HG03565 (cell line): ENCODE measurements around the gene TFG.

Experiments used
- ATAC-seq: cut with Tn5 transposase; IDR thresholded peaks from one replicate; pipeline ENCODE4 v1.9.1; 2021; ENCODE audit warnings: mild to moderate bottlenecking, moderate library complexity; ENCODE audit not compliant: unreplicated experiment

The TFG gene

DNA sequence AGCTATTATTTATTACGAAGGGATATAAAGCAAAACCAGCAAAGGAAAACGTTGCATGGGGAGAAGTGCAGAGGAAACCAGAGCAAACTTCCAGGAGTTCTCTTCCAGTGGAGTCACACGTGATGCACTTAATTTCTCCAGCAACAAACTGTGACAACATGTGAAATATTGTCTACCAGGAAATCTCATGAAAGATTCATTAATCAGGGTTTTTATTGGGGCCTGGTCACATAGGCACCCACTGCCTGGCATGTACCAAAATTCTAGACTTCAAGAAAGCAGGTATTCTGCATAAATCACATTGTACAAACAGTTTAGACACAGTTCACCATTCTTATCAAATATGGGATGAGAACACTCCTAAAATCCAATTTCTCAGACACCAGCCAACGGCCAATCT is 5.4 kb upstream of the TFG start:
- no peak for ATAC-seq

GRCh38 chr3:100706365-100706764 is 2.9 kb upstream of the TFG start:
- ATAC-seq: no peak

- no peak for ATAC-seq
Measured at GRCh38 chr3:100708644-100708988, 678 bp upstream of the TFG start.

GRCh38 chr3:100709842-100710260 is 557 bp downstream of the TFG start:
- ATAC-seq: no peak

GRCh38 chr3:100710261-100710968 is 1.1 kb downstream of the TFG start:
- peak; percentile 36 for ATAC-seq

DNA sequence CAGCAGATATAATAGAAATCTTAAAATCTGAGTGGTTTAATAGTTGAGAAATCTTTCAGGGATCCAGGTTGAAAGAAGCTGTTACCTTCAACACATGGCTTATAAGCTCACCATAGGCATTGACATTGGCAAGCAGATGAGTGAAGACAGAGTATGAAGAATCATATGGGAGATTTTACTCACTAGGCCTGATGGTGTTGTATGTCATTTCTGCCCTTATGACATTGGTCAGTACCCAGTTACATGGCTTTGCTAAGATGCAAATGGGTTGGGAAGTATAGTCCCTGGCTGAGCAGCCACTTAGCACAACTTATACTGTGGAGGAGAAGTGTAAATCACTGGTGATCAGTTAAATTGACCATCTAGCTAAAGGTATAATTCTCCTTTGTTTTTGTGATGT is 5.9 kb downstream of the TFG start:
- ATAC-seq: no peak

- ATAC-seq: no peak
Measured at GRCh38 chr3:100717063-100717462, 7.8 kb downstream of the TFG start.

GRCh38 chr3:100717637-100718487 is 8.6 kb downstream of the TFG start:
- no peak for ATAC-seq

- ATAC-seq: no peak
Measured at GRCh38 chr3:100719136-100719535, 9.8 kb downstream of the TFG start.

GRCh38 chr3:100720426-100720825 is 11.1 kb downstream of the TFG start:
- no peak for ATAC-seq

- ATAC-seq: no peak
Measured at GRCh38 chr3:100725935-100726513, 16.7 kb downstream of the TFG start.

GRCh38 chr3:100726706-100727105 is 17.4 kb downstream of the TFG start:
- no peak for ATAC-seq

DNA sequence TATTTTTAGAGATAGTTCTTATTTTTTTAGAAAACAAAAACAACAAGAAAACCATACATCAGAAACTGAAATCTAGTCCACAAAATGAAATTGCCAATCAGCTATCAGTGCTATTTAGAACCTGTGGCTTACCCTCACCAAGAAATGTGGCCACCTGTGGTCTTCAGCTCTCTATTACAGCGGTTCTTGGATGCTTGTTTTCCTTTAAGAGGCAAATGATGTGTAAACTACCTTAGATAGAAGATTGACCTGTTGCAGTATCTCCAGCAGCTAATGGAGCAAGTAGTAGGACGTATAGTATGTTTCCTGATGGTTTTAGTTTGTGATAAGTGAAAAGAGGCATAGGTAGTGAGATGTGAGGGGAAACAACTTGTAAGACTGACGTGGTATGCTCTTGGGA is 21.2 kb downstream of the TFG start:
- no peak for ATAC-seq

- ATAC-seq: no peak
Measured at GRCh38 chr3:100732435-100732834, 23.1 kb downstream of the TFG start.

- no peak for ATAC-seq
Measured at GRCh38 chr3:100737334-100737733, 28.0 kb downstream of the TFG start.

DNA sequence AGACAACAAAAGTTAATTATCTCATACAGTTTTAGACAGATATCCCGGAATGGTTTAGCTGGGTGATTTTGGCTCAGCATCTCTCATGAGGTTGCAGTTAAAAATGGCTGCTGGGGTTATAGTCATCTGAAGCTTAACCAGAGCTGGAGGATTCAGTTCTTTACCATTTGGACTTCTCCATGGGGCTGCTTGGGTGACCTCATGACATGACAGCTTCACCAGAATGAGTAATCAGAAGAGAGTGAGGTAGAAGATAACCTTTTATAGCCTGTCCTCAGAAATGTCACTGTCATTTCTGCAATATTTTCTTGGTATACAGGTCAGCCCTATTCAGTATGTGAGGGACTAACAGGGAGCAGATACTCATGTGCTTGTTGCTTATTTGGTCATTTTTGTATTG is 30.9 kb downstream of the TFG start:
- ATAC-seq: no peak

- ATAC-seq: no peak
Measured at GRCh38 chr3:100743535-100743934, 34.2 kb downstream of the TFG start.

GRCh38 chr3:100744671-100745070 is 35.4 kb downstream of the TFG start:
- no peak for ATAC-seq

- ATAC-seq: no peak
Measured at GRCh38 chr3:100745617-100746016, 36.3 kb downstream of the TFG start.

GRCh38 chr3:100746092-100746491 is 36.8 kb downstream of the TFG start:
- no peak for ATAC-seq

GRCh38 chr3:100748220-100748619 is 38.9 kb downstream of the TFG start:
- no peak for ATAC-seq

DNA sequence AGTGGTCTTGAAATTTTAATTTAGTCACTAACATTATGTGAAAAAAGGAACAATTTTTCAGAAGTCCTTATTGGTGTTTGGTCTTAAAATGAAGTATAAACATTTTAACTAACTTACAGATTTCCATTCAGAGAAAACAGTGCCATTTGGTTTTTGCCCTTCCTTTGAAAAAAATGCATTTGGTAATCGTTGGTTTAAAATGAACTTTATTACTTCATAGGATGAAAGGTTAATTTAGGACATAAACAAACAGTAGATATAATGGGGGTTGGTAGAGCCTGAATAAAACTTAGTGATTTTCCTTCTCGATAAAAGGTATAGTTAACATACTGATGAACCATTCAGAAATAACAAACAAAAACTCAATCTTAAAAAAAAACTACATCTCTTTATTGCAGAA is 39.7 kb downstream of the TFG start:
- ATAC-seq: no peak
